IMR-90 (cell line): ENCODE results near the gene MRPS18A. TPM values are rescaled to one million over a fixed set of nuclear protein-coding genes. Genes with fewer than 3 reads are reported as not detected.

Experiments used
- ATAC-seq: fragments of 200-7000 bp; cut with Tn5 transposase; 2 replicates; pipeline ENCODE4 v1.9.1; 2020; ENCODE audit warnings: low read depth, mild to moderate bottlenecking, moderate library complexity
- BruUV-seq: library from RNA; stranded (reverse); fragments of 400-500 nt; replicated peaks from 2 replicates; lab custom pipeline; 2021; lab: Mats Ljungman, UMichigan
- CTCF ChIA-PET: fragments of 300-600 bp; formaldehyde crosslinking; extraction: SDS; loops from one replicate; lab custom pipeline; 2021; ENCODE audit warnings: antibody characterized with exemption; lab: Yijun Ruan, JAX
- POLR2A ChIA-PET: fragments of 300-600 bp; sonication (Branson Sonifier 250); formaldehyde crosslinking; loops from one replicate; lab custom pipeline; 2022; ENCODE audit warnings: antibody characterized with exemption; ENCODE audit not compliant: unreplicated experiment; lab: Charles Lee
- DNase-seq: peaks from one replicate; pipeline ENCODE4 v3.0.0; 2013
- H2AFZ ChIP-seq: replicated peaks from 2 replicates; pipeline ENCODE3; 2013; ENCODE audit warnings: low read length, mild to moderate bottlenecking; ENCODE audit not compliant: poor library complexity
- H2AK5ac ChIP-seq: 2 replicates; pipeline ENCODE4 v1.6.1; 2013; ENCODE audit warnings: low read depth, low read length, inconsistent platforms
- H2AK9ac ChIP-seq: replicated peaks from 2 replicates; pipeline ENCODE3; 2013; ENCODE audit warnings: mild to moderate bottlenecking, low read depth, low read length, moderate library complexity; ENCODE audit not compliant: poor library complexity
- H2BK120ac ChIP-seq: 2 replicates; pipeline ENCODE4 v1.6.1; 2013; ENCODE audit warnings: low read depth, low read length, inconsistent platforms
- H2BK15ac ChIP-seq: 3 replicates; pipeline ENCODE4 v1.6.1; 2013; ENCODE audit warnings: low read depth, low read length, inconsistent platforms
- H2BK20ac ChIP-seq: 2 replicates; pipeline ENCODE4 v1.6.1; 2013; ENCODE audit warnings: low read depth, mild to moderate bottlenecking, inconsistent platforms, low read length, moderate library complexity
- H2BK5ac ChIP-seq: 2 replicates; pipeline ENCODE4 v1.6.1; 2013; ENCODE audit warnings: mild to moderate bottlenecking, low read depth, low read length, inconsistent platforms; ENCODE audit not compliant: poor library complexity, severe bottlenecking
- H3K14ac ChIP-seq: replicated peaks from 2 replicates; pipeline ENCODE4 v1.6.1; 2013; ENCODE audit warnings: low read depth, low read length, inconsistent platforms
- H3K18ac ChIP-seq: 2 replicates; pipeline ENCODE4 v1.6.1; 2013; ENCODE audit warnings: low read depth, low read length, control low read depth
- H3K23ac ChIP-seq: 2 replicates; pipeline ENCODE4 v1.6.1; 2013; ENCODE audit warnings: low read depth, low read length, inconsistent platforms
- H3K27ac ChIP-seq: 2 replicates; pipeline ENCODE4 v1.5.1; 2013; ENCODE audit warnings: mild to moderate bottlenecking, control low read depth, low read length; ENCODE audit not compliant: insufficient read depth
- H3K27me3 ChIP-seq: 2 replicates; pipeline ENCODE4 v1.6.1; 2013; ENCODE audit warnings: low read length; ENCODE audit not compliant: control insufficient read depth, insufficient read depth
- H3K36me3 ChIP-seq: 2 replicates; pipeline ENCODE4 v1.6.1; 2013; ENCODE audit warnings: low read length, mixed read lengths; ENCODE audit not compliant: control insufficient read depth, insufficient read depth
- H3K4ac ChIP-seq: 2 replicates; pipeline ENCODE4 v1.6.1; 2013; ENCODE audit warnings: low read depth, low read length, inconsistent platforms
- H3K4me1 ChIP-seq: 2 replicates; pipeline ENCODE4 v1.6.1; 2013; ENCODE audit warnings: low read length, mixed read lengths; ENCODE audit not compliant: control insufficient read depth, insufficient read depth
- H3K4me2 ChIP-seq: 2 replicates; pipeline ENCODE4 v1.6.1; 2013; ENCODE audit warnings: low read depth, mild to moderate bottlenecking, control low read depth, low read length, moderate library complexity
- H3K4me3 ChIP-seq: 2 replicates; pipeline ENCODE4 v1.5.1; 2013; ENCODE audit warnings: low read depth, mild to moderate bottlenecking, control low read depth, low read length, moderate library complexity; ENCODE audit not compliant: insufficient read depth
- H3K56ac ChIP-seq: 2 replicates; pipeline ENCODE4 v1.6.1; 2013; ENCODE audit warnings: low read length, inconsistent platforms; ENCODE audit not compliant: insufficient read depth; ENCODE audit errors: extremely low read depth
- H3K79me1 ChIP-seq, 2 experiments: 2 replicates each; pipeline ENCODE4 v1.6.1; 2013; ENCODE audit warnings: low read length in 2 of 2, inconsistent platforms in 1 of 2, low read depth in 1 of 2
- H3K9ac ChIP-seq: 2 replicates; pipeline ENCODE4 v1.6.1; 2013; ENCODE audit warnings: low read depth, low read length, control low read depth
- H3K9me1 ChIP-seq: 2 replicates; pipeline ENCODE4 v1.6.1; 2013; ENCODE audit warnings: low read length, inconsistent platforms; ENCODE audit not compliant: insufficient read depth
- H3K9me3 ChIP-seq: 2 replicates; pipeline ENCODE4 v1.6.1; 2013; ENCODE audit warnings: low read length; ENCODE audit not compliant: control insufficient read depth, insufficient read depth
- H4K20me1 ChIP-seq: 2 replicates; pipeline ENCODE4 v1.6.1; 2013; ENCODE audit warnings: low read length, inconsistent platforms; ENCODE audit not compliant: insufficient read depth
- H4K5ac ChIP-seq: 2 replicates; pipeline ENCODE4 v1.6.1; 2013; ENCODE audit warnings: mild to moderate bottlenecking, low read depth, low read length, control low read depth
- H4K8ac ChIP-seq, 2 experiments: 2 replicates each; pipeline ENCODE4 v1.6.1; 2013; ENCODE audit warnings: low read depth in 2 of 2, low read length in 2 of 2, control low read depth in 1 of 2, inconsistent platforms in 1 of 2
- H4K91ac ChIP-seq: 2 replicates; pipeline ENCODE4 v1.6.1; 2013; ENCODE audit warnings: low read depth, low read length, inconsistent platforms; ENCODE audit not compliant: insufficient read depth
- CEBPB ChIP-seq: IDR thresholded peaks from 2 replicates; pipeline ENCODE4 v1.6.1; 2012; ENCODE audit warnings: low read depth, low read length, improper control_type of control experiment
- CTCF ChIP-seq: conservative IDR thresholded peaks from 2 replicates; pipeline ENCODE4 v1.5.1; 2012; ENCODE audit warnings: mild to moderate bottlenecking, low read depth, low read length, improper control_type of control experiment
- FOS ChIP-seq: fragments of 150-350 bp; IDR thresholded peaks from 2 replicates; pipeline ENCODE4 v1.6.1; 2016; ENCODE audit warnings: low read depth, low read length
- MXI1 ChIP-seq: IDR thresholded peaks from 2 replicates; pipeline ENCODE4 v1.6.1; 2012; ENCODE audit warnings: low read depth, mild to moderate bottlenecking, low read length, moderate library complexity, borderline replicate concordance
- RCOR1 ChIP-seq: IDR thresholded peaks from 2 replicates; pipeline ENCODE4 v1.6.1; 2012; ENCODE audit warnings: mild to moderate bottlenecking, low read length, improper control_type of control experiment; ENCODE audit not compliant: insufficient replicate concordance
- RFX5 ChIP-seq: IDR thresholded peaks from 2 replicates; pipeline ENCODE4 v1.8.0; 2012; ENCODE audit warnings: low read depth, mild to moderate bottlenecking, low read length, moderate library complexity
- SMC3 ChIP-seq: fragments of 150-350 bp; IDR thresholded peaks from 2 replicates; pipeline ENCODE4 v1.6.1; 2016; ENCODE audit warnings: low read depth, mild to moderate bottlenecking, antibody characterized with exemption, low read length, moderate library complexity
- WGBS, 2 experiments: methylation state at CpG; one replicate each; pipeline versions ENCODE4 v1.1.5 to v1.1.7; 2013; ENCODE audit warnings: missing lambda C conversion rate in 2 of 2; ENCODE audit not compliant: insufficient read length in 1 of 2; ENCODE audit errors: extremely low coverage in 2 of 2; 5-methylcytosine and 5-hydroxymethylcytosine counted together
- dilution Hi-C: fragments of 300-500 bp; cut with HindIII; formaldehyde crosslinking; loops from one replicate; pipeline ENCODE4 v1.14.3; 2018; ENCODE audit warnings: low sequenced_read_pairs; ENCODE audit not compliant: unreplicated experiment
- in situ Hi-C: fragments of 300-500 bp; cut with MboI; formaldehyde crosslinking; loops from 3 replicates; pipeline ENCODE4 v1.14.3; 2019; ENCODE audit warnings: low sequenced_read_pairs, inconsistent platforms, mixed read lengths
- intact Hi-C: fragments of 100-400 bp; cut with micrococcal nuclease; formaldehyde crosslinking; loops from 2 replicates; pipeline ENCODE4 v1.10.0; 2022
- polyA plus RNA-seq, 3 experiments: library from polyadenylated mRNA; depleted of rRNA; stranded (reverse); fragments of >200 nt; gene quantifications; 2 replicates each; pipeline ENCODE4 v1.2.3, GENCODE V29; 2012; ENCODE audit warnings: low replicate concordance in 1 of 3
- total RNA-seq: library from RNA; depleted of rRNA; stranded (reverse); fragments of >200 nt; gene quantifications from 2 replicates; pipeline ENCODE4 v1.2.3, GENCODE V29; 2012

MRPS18A gene
- total and polyA plus RNA-seq, 2 of the 4 experiments (the other 2 are of a cell fraction), result 47.0 to 56.6 TPM

GRCh38 chr6:43717822-43718221 is 30.2 kb upstream of the MRPS18A start:
- no peak overlapping the region for H3K14ac ChIP-seq
- no peak overlapping the region for H2BK5ac ChIP-seq
- H3K56ac ChIP-seq, result no peak overlapping the region
- no peak overlapping the region for H2AK9ac ChIP-seq
- no peak overlapping the region for H2BK20ac ChIP-seq
- intact Hi-C loops, result no loop called here
- H3K27me3 ChIP-seq, result peaks cover 28% of the 10 kb centered on the region
- no peaks in the 10 kb centered on the region for H4K20me1 ChIP-seq
- no peak overlapping the region for H3K23ac ChIP-seq
- DNase-seq (no peak), ATAC-seq (no peak)
- no TSS peak for BruUV-seq
- H4K5ac ChIP-seq, result no peak overlapping the region
- H3K4ac ChIP-seq, result no peak overlapping the region
- no peak overlapping the region for H3K27ac ChIP-seq
- no peak overlapping the region for H4K91ac ChIP-seq
- WGBS, 2 experiments, result no CpG with 5 or more reads among the region's 12 CpGs
- H2BK15ac ChIP-seq, result peak overlapping the region; percentile 13; the same call in 1 of the 3 replicates
- H2AFZ ChIP-seq, result no peak overlapping the region
- CTCF ChIA-PET, result no interaction called here
- H3K36me3 ChIP-seq, result no peaks in the 10 kb centered on the region
- H3K9me1 ChIP-seq, result peaks cover 2% of the 10 kb centered on the region; the same call in 1 of the 2 replicates
- in situ Hi-C loops, result no loop called here
- H3K4me3 ChIP-seq, result no peak overlapping the region
- H3K4me1 ChIP-seq, result peaks cover 4% of the 10 kb centered on the region; the same call in 1 of the 2 replicates
- no peak overlapping the region for H3K9ac ChIP-seq
- no peaks in the 10 kb centered on the region for H3K9me3 ChIP-seq
- no peak overlapping the region for H3K18ac ChIP-seq
- no peaks in the 10 kb centered on the region for H3K79me1 ChIP-seq
- no peak overlapping the region for H2BK120ac ChIP-seq
- TF ChIP-seq SMC3, result no peak
- no peak for TF ChIP-seq MXI1
- TF ChIP-seq CEBPB, result no peak
- TF ChIP-seq RFX5, result no peak
- TF ChIP-seq CTCF, result no peak
- no peak for TF ChIP-seq FOS
- TF ChIP-seq RCOR1, result no peak
- POLR2A ChIA-PET, result no interaction called here
- no peak overlapping the region for H2AK5ac ChIP-seq
- H4K8ac ChIP-seq, result no peak overlapping the region
- H3K4me2 ChIP-seq, result no peak overlapping the region
- dilution Hi-C loops, result no loop called here
